ENCODE data around the gene ARCN1. TPM values are rescaled to one million over a fixed set of nuclear protein-coding genes. Genes with fewer than 3 reads are reported as not detected.

Gene ARCN1
- total and polyA plus RNA-seq, 4 experiments from 2014 or later, result 133 to 168 (median 145) TPM

- intact Hi-C loops (cut with micrococcal nuclease), result no loop called here
- H3K27me3 ChIP-seq (ENCODE audit: insufficient read depth, low read length), result no peaks in the 10 kb centered on the region
- H3K4me3 Mint-ChIP-seq, result no peak overlapping the region
- no peaks in the 10 kb centered on the region for H3K9me3 ChIP-seq (ENCODE audit: control insufficient read depth in 1 of 2, low read length in 2 of 2)
- peaks cover 0 to 3% (median 0%) of the 10 kb centered on the region in 8 donors for H3K9me3 Mint-ChIP-seq
- POLR2A ChIA-PET (ENCODE audit: partially characterized antibody), result interaction anchor here (0.7 kb wide), 1 partner anchor 535 kb away, joined by 3 read pairs; no protein-coding TSS in a partner anchor
- no peak for DNase-seq
- H3K4me3 ChIP-seq (ENCODE audit: low read length in 2 of 2), result no peak overlapping the region
- CTCF ChIA-PET (ENCODE audit: partially characterized antibody), result no interaction called here
- H3K27ac Mint-ChIP-seq, result peak overlapping the region in 1 of 7 donors; percentile 65
- H3K27ac ChIP-seq (ENCODE audit: low read depth, low read length), result no peak overlapping the region
- H3K4me1 ChIP-seq (ENCODE audit: insufficient read depth, low read length), result peaks cover 8% of the 10 kb centered on the region
- H3K27me3 Mint-ChIP-seq, result no peaks in the 10 kb centered on the region
- no peaks in the 10 kb centered on the region for H3K36me3 ChIP-seq (ENCODE audit: insufficient read depth, low read length)
- no peaks in the 10 kb centered on the region for H3K36me3 Mint-ChIP-seq
- peaks cover 6 to 11% (median 10%) of the 10 kb centered on the region in 4 donors for H3K4me1 Mint-ChIP-seq
Measured at GRCh38 chr11:118651820-118652219, 79.6 kb downstream of the ARCN1 start.

Small RNA genes within 50 kb of the gene (microRNA-seq; reads per million reads assigned to microRNA genes)
- gene MIR6716 (ENCODE audit: borderline microRNAs expressed, borderline number of aligned reads, borderline replicate concordance), result not detected

Other genes starting within 250 kb of the ARCN1 start
- 100 to 1,000 TPM; 338 to 343 TPM for gene CD3D, start 229.7 kb upstream of the ARCN1 start, total RNA-seq
- 1,000 to 10,000 TPM in 1 of 2 donors, 100 to 1,000 TPM in 1; 993 to 1,046 TPM for gene CD3D, start 229.7 kb upstream of the ARCN1 start, polyA plus RNA-seq
- gene CD3G, start 228.1 kb upstream of the ARCN1 start, total RNA-seq, result 100 to 1,000 TPM; 191 to 205 TPM
- 100 to 1,000 TPM; 131 to 417 TPM for gene CD3G, start 228.1 kb upstream of the ARCN1 start, polyA plus RNA-seq
- gene UBE4A, start 212.8 kb upstream of the ARCN1 start, total RNA-seq, result 10 to 100 TPM; 50.3 to 52.2 TPM
- gene UBE4A, start 212.8 kb upstream of the ARCN1 start, polyA plus RNA-seq, result 10 to 100 TPM; 16.9 to 25.5 TPM
- gene ATP5MG, start 170.8 kb upstream of the ARCN1 start, total RNA-seq, result 100 to 1,000 TPM; 158 to 161 TPM
- 100 to 1,000 TPM; 595 to 704 TPM for gene ATP5MG, start 170.8 kb upstream of the ARCN1 start, polyA plus RNA-seq
- gene KMT2A, start 135.9 kb upstream of the ARCN1 start, total RNA-seq, result 100 to 1,000 TPM; 185 to 202 TPM
- 10 to 100 TPM in 1 of 2 donors, 1 to 10 TPM in 1; 4.6 to 51.9 TPM for gene KMT2A, start 135.9 kb upstream of the ARCN1 start, polyA plus RNA-seq
- 1 to 10 TPM; 1.1 to 1.2 TPM for gene TTC36, start 44.9 kb upstream of the ARCN1 start, total RNA-seq
- under 1 TPM; 0.39 to 0.49 TPM for gene TTC36, start 44.9 kb upstream of the ARCN1 start, polyA plus RNA-seq
- gene TMEM25, start 41.2 kb upstream of the ARCN1 start, total RNA-seq, result 10 to 100 TPM; 19.5 to 20.0 TPM
- gene TMEM25, start 41.2 kb upstream of the ARCN1 start, polyA plus RNA-seq, result 10 to 100 TPM; 16.5 to 26.5 TPM
- 10 to 100 TPM; 12.1 to 14.9 TPM for gene IFT46, start 6.5 kb upstream of the ARCN1 start, total RNA-seq
- gene IFT46, start 6.5 kb upstream of the ARCN1 start, polyA plus RNA-seq, result 1 to 10 TPM; 5.7 to 5.9 TPM
- gene PHLDB1, start 35.2 kb downstream of the ARCN1 start, total RNA-seq, result 1 to 10 TPM; 3.0 to 3.9 TPM
- gene PHLDB1, start 35.2 kb downstream of the ARCN1 start, polyA plus RNA-seq, result 1 to 10 TPM in 1 of 2 donors, under 1 TPM in 1; 0.34 to 1.2 TPM
- gene TREH, start 107.2 kb downstream of the ARCN1 start, total RNA-seq, result not detected
- not detected for gene TREH, start 107.2 kb downstream of the ARCN1 start, polyA plus RNA-seq
- 100 to 1,000 TPM; 299 to 304 TPM for gene DDX6, start 218.8 kb downstream of the ARCN1 start, total RNA-seq
- gene DDX6, start 218.8 kb downstream of the ARCN1 start, polyA plus RNA-seq, result 10 to 100 TPM; 74.6 to 90.9 TPM

All from CD4-positive, alpha-beta memory T cell (primary cell).